Stomach (tissue), 4 donors: ENCODE results near the gene TADA2A.

Source experiments
- EP300 ChIP-seq: sonication (generic); formaldehyde crosslinking; IDR thresholded peaks from one replicate; pipeline ENCODE4 v1.6.1; 2017; ENCODE audit warnings: antibody characterized with exemption
- POLR2A ChIP-seq, 4 donors: fragments of 450-650 bp; IDR thresholded peaks; one replicate each; pipeline ENCODE4 v1.6.1; 2016; ENCODE audit warnings: antibody characterized with exemption in 4 of 4, control low read depth in 2 of 4, mild to moderate bottlenecking in 1 of 4, moderate library complexity in 1 of 4
- TF ChIP-seq, protein P1 (sequence below), 7 experiments: fragments of 450-650 bp in 4 of 7; fragments of 200-600 bp in 3 of 7; sonication (generic) in 3 of 7; IDR thresholded peaks; one replicate each; pipeline ENCODE4 v1.5.1; 2016 to 2019; ENCODE audit warnings: antibody characterized with exemption in 7 of 7, control low read depth in 2 of 7, mild to moderate bottlenecking in 1 of 7

GRCh38 chr17:37490638-37491614 lies 84.2 kb downstream of the TADA2A start:
- TF ChIP-seq EP300: no peak
- TF ChIP-seq, protein P1, sequence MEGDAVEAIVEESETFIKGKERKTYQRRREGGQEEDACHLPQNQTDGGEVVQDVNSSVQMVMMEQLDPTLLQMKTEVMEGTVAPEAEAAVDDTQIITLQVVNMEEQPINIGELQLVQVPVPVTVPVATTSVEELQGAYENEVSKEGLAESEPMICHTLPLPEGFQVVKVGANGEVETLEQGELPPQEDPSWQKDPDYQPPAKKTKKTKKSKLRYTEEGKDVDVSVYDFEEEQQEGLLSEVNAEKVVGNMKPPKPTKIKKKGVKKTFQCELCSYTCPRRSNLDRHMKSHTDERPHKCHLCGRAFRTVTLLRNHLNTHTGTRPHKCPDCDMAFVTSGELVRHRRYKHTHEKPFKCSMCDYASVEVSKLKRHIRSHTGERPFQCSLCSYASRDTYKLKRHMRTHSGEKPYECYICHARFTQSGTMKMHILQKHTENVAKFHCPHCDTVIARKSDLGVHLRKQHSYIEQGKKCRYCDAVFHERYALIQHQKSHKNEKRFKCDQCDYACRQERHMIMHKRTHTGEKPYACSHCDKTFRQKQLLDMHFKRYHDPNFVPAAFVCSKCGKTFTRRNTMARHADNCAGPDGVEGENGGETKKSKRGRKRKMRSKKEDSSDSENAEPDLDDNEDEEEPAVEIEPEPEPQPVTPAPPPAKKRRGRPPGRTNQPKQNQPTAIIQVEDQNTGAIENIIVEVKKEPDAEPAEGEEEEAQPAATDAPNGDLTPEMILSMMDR (IDR thresholded peaks at IDR 0.05): no peak
- TF ChIP-seq POLR2A (IDR thresholded peaks at IDR 0.05): no peak
